Epithelial cell of proximal tubule (primary cell): ENCODE measurements around the gene DDX24. TPM values are rescaled to one million over a fixed set of nuclear protein-coding genes. Genes with fewer than 3 reads are reported as not detected.
A peak's percentile ranks its signal among the peaks of the same experiment; 100 is the strongest.

ENCODE experiments used
- DNase-seq: peaks from one replicate; pipeline ENCODE4 v3.0.0-alpha.2; 2011; ENCODE audit warnings: low read depth
- H3K4me3 ChIP-seq: 2 replicates; pipeline ENCODE4 v1.5.1; 2011; ENCODE audit warnings: low read depth, mild to moderate bottlenecking, low read length
- total RNA-seq: library from RNA; depleted of rRNA; stranded (reverse); fragments of >200 nt; gene quantifications from 2 replicates; pipeline ENCODE4 v1.2.3, GENCODE V29; 2015
- TF ChIP-seq, protein P1 (sequence below): conservative IDR thresholded peaks from 2 replicates; pipeline ENCODE4 v1.5.1; 2012; ENCODE audit warnings: low read depth, mild to moderate bottlenecking, low read length

Gene DDX24
- total RNA-seq, 1 donor from 2014 or later: 121 TPM

DNA sequence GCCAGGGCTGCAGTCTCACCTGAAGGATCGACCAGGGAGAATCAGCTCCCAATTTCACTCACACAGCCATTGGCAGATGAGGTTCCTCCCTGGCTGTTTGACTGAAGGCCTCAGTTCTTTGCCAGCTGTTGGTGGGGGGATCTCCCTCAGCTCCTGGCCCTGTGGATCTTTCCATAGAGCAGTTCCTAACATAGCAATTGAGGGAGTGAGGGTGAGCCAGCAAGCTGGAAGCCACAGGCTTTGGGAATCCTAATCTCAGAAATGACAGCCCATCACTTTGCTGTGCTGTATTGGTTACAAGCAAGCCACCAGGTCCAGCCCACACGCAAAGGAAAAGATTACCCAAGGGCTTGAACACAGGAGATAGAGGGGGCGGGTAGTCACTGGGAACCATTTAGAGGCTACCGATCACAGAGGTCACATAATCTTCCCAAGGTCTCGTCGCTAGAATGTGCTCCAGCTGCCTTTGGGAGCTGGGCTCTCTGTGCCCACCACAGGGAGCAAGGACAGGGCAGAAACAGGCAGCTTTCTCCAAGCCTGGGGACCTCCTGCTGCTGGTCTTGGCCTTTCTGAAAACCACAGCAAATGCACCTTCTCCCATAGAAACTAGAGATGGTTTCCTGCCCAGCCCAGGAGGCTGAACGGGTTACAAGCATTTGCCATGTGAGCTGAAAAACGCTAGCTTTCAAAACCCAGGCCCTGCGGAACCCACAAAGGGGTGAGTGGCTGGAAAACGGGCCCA is 59.4 kb downstream of the DDX24 start:
- DNase-seq: no peak
- H3K4me3 ChIP-seq: no peak overlapping the region
- TF ChIP-seq, protein P1, sequence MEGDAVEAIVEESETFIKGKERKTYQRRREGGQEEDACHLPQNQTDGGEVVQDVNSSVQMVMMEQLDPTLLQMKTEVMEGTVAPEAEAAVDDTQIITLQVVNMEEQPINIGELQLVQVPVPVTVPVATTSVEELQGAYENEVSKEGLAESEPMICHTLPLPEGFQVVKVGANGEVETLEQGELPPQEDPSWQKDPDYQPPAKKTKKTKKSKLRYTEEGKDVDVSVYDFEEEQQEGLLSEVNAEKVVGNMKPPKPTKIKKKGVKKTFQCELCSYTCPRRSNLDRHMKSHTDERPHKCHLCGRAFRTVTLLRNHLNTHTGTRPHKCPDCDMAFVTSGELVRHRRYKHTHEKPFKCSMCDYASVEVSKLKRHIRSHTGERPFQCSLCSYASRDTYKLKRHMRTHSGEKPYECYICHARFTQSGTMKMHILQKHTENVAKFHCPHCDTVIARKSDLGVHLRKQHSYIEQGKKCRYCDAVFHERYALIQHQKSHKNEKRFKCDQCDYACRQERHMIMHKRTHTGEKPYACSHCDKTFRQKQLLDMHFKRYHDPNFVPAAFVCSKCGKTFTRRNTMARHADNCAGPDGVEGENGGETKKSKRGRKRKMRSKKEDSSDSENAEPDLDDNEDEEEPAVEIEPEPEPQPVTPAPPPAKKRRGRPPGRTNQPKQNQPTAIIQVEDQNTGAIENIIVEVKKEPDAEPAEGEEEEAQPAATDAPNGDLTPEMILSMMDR: no peak

- TF ChIP-seq, protein P1: peak; percentile 31
- no peak overlapping the region for H3K4me3 ChIP-seq
- DNase-seq: peak; percentile 53
Observed at GRCh38 chr14:94021001-94021400, 60.0 kb downstream of the DDX24 start.

DNA sequence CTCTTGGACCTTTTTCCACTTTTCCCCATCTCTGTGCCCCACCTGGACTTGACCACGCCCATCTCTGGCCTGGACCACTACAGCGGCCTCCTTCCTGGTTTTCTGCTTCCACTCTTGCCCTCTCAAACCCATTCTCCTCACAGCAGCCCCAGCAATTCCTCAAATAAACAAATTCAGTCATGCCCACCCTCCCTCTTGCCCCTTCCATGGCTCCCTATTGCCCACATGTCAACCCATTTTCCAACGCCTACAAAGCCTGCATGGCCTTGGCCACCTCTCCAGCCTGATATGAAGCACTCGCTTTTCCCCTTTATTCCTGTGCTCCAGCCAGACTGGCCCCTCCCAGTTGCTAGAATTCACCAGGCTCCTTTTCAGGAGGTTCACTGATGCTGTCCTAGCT is 60.7 kb downstream of the DDX24 start:
- no peak for DNase-seq

DNA sequence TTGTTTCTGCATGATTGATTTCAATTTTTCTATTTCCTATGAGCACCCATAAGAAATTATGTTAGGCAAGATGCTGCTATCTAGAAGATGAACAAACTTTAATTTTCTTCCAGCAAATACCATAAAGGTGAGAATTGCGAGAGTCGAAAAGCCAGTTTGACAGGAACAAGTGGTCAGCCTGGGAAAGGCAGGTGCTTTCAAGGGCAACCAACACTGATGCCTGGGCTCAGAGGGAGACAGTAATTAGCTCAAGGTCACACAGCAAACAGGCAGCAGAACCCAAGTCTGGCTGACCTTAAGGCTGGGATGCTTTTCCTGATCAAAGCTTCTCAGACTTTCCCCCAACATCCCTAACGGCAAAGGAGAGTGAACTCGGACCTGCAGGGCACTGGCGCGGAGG is 61.7 kb downstream of the DDX24 start:
- DNase-seq: no peak
- TF ChIP-seq, protein P1: no peak
- no peak overlapping the region for H3K4me3 ChIP-seq

More for the DNA sequence above, 60.7 kb downstream of the DDX24 start:
- no peak overlapping the region for H3K4me3 ChIP-seq
- TF ChIP-seq, protein P1: no peak

DNA sequence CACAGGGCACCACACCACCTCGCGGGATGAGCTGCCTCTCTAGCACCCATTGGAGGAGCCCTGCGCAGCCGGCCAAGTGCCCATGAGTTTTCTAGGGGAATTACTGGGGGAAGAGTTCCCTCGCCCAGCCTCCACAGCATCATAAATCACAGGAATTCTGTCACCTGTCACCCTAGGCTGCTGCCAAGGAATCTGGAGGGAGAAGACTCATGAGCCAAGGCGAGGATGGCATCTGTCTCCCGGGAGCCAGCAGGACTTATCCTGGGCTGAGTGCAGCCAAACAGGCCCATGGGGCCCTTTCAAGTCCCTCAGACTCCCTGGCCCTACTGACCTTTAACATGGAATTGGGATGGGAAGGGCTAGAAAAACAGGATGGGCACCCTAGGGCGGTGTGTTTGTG is 62.7 kb downstream of the DDX24 start:
- H3K4me3 ChIP-seq: no peak overlapping the region
- DNase-seq: no peak
- TF ChIP-seq, protein P1: no peak

- no peak overlapping the region for H3K4me3 ChIP-seq
- TF ChIP-seq, protein P1: no peak
- DNase-seq: no peak
Observed at GRCh38 chr14:94016446-94016976, 64.5 kb downstream of the DDX24 start.

GRCh38 chr14:94015223-94015622 is 65.8 kb downstream of the DDX24 start:
- DNase-seq: no peak
- TF ChIP-seq, protein P1: peak; percentile 25
- no peak overlapping the region for H3K4me3 ChIP-seq
